ENCODE measurements around the gene PIK3CA. TPM values are rescaled to one million over a fixed set of nuclear protein-coding genes. Genes with fewer than 3 reads are reported as not detected.

The PIK3CA gene
- total and polyA plus RNA-seq, 2 experiments from 2014 or later, result 5.1 to 13.4 TPM

DNA sequence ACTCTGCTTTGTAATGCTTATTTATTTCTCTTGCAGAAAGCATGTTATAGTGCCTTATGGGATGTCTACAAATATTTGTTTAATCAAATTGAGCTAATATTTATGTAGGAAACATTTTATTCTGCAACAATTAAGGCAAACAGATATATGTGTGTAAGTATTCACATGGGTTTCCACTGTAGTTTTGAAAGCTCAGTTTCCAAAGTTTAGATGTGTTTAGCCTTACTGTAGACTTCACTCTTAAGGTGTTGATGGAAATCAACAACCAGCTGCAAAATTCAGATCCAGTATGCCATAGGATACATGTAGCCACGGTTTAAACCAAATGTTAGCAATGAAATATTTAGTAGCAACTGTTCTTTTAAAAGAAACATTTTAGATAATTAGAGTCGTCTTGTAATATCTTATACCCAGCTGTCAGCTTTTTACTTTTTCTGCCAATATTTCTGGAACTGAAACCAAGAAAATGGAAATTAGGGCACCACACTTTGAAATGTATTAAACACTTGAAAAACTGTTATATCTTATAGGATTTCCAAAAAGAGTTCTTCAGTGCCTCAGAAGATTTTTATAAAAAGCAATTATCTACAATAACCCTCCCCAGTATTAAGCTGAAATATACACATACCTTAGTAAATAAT lies 18.5 kb downstream of the PIK3CA start:
- Mint-ChIP-seq H3K4me3 (no peak overlapping the region), H3K36me3 (ENCODE audit: low read depth) (no peaks in the 10 kb centered on the region), H3K27me3 (ENCODE audit: insufficient read depth, low read depth, poor library complexity) (no peaks in the 10 kb centered on the region), H3K4me1 (peaks cover 26% of the 10 kb centered on the region), H3K27ac (no peak overlapping the region), H3K9me3 (no peaks in the 10 kb centered on the region)
- DNase-seq (ENCODE audit: low spot score) (no peak), ATAC-seq (no peak)
- Histone ChIP-seq H3K79me2 (replicated peaks; ENCODE audit: insufficient read depth) (peaks cover 95% of the 10 kb centered on the region), H3K36me3 (ENCODE audit: insufficient read depth) (no peaks in the 10 kb centered on the region), H3K9me2 (ENCODE audit: insufficient read depth) (no peaks in the 10 kb centered on the region), H2AFZ (no peak overlapping the region), H3K4me3 (no peak overlapping the region), H3F3A (replicated peaks; ENCODE audit: low read depth) (no peaks in the 10 kb centered on the region), H3K27me3 (ENCODE audit: insufficient read depth) (no peaks in the 10 kb centered on the region), H3K27ac (ENCODE audit: low read depth) (no peak overlapping the region), H4K20me1 (replicated peaks; ENCODE audit: insufficient read depth) (no peaks in the 10 kb centered on the region; the same call in 1 of the 2 replicates), H3K4me1 (ENCODE audit: insufficient read depth) (peaks cover 23% of the 10 kb centered on the region), H3K4me2 (no peak overlapping the region)
- TF ChIP-seq, protein P1, sequence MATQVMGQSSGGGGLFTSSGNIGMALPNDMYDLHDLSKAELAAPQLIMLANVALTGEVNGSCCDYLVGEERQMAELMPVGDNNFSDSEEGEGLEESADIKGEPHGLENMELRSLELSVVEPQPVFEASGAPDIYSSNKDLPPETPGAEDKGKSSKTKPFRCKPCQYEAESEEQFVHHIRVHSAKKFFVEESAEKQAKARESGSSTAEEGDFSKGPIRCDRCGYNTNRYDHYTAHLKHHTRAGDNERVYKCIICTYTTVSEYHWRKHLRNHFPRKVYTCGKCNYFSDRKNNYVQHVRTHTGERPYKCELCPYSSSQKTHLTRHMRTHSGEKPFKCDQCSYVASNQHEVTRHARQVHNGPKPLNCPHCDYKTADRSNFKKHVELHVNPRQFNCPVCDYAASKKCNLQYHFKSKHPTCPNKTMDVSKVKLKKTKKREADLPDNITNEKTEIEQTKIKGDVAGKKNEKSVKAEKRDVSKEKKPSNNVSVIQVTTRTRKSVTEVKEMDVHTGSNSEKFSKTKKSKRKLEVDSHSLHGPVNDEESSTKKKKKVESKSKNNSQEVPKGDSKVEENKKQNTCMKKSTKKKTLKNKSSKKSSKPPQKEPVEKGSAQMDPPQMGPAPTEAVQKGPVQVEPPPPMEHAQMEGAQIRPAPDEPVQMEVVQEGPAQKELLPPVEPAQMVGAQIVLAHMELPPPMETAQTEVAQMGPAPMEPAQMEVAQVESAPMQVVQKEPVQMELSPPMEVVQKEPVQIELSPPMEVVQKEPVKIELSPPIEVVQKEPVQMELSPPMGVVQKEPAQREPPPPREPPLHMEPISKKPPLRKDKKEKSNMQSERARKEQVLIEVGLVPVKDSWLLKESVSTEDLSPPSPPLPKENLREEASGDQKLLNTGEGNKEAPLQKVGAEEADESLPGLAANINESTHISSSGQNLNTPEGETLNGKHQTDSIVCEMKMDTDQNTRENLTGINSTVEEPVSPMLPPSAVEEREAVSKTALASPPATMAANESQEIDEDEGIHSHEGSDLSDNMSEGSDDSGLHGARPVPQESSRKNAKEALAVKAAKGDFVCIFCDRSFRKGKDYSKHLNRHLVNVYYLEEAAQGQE (IDR thresholded peaks at IDR 0.05; ENCODE audit: unreplicated experiment), result no peak
- TF ChIP-seq JUNB (IDR thresholded peaks at IDR 0.05; ENCODE audit: unreplicated experiment), result no peak
- no peak for TF ChIP-seq STAT1 (IDR thresholded peaks at IDR 0.05; ENCODE audit: unreplicated experiment)
- TF ChIP-seq, protein P2, sequence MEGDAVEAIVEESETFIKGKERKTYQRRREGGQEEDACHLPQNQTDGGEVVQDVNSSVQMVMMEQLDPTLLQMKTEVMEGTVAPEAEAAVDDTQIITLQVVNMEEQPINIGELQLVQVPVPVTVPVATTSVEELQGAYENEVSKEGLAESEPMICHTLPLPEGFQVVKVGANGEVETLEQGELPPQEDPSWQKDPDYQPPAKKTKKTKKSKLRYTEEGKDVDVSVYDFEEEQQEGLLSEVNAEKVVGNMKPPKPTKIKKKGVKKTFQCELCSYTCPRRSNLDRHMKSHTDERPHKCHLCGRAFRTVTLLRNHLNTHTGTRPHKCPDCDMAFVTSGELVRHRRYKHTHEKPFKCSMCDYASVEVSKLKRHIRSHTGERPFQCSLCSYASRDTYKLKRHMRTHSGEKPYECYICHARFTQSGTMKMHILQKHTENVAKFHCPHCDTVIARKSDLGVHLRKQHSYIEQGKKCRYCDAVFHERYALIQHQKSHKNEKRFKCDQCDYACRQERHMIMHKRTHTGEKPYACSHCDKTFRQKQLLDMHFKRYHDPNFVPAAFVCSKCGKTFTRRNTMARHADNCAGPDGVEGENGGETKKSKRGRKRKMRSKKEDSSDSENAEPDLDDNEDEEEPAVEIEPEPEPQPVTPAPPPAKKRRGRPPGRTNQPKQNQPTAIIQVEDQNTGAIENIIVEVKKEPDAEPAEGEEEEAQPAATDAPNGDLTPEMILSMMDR (conservative IDR thresholded peaks at IDR 0.05; ENCODE audit: low read depth in 2 of 2), result no peak
- no peak for TF ChIP-seq EZH2 (IDR thresholded peaks at IDR 0.05; ENCODE audit: low read depth, unreplicated experiment)
- TF ChIP-seq NANOG (IDR thresholded peaks at IDR 0.05; ENCODE audit: borderline replicate concordance), result no peak
- no peak for TF ChIP-seq CREB1 (CRISPR knock-in tag; IDR thresholded peaks at IDR 0.05; ENCODE audit: low read depth)
- TF ChIP-seq ZNF331 (CRISPR knock-in tag; IDR thresholded peaks at IDR 0.05; ENCODE audit: low read depth), result no peak

DNA sequence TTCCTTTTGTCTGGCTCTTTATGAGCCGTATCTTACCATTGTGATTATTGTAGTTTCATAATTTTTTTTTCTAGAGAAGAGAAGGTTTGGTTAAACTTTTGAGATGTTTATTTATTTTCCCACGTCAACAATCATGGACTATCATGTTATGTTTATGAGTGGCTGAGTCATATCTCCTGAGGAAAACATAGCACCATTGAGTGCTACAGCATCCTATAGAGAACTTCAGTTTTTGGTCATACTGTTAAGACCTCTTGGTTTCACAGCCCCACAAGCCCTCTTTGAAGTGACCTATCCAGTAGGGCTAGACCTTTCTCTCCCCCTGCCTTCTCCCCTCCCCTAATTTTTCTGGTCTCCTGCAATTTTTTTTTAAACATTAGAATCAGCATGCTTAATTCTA lies 20.8 kb downstream of the PIK3CA start:
- H3K9me2 ChIP-seq (ENCODE audit: insufficient read depth), result no peaks in the 10 kb centered on the region
- H3F3A ChIP-seq (replicated peaks; ENCODE audit: low read depth), result no peaks in the 10 kb centered on the region
- peaks cover 89% of the 10 kb centered on the region for H3K79me2 ChIP-seq (replicated peaks; ENCODE audit: insufficient read depth)
- H3K36me3 Mint-ChIP-seq (ENCODE audit: low read depth), result no peaks in the 10 kb centered on the region
- peaks cover 18% of the 10 kb centered on the region for H3K4me1 Mint-ChIP-seq
- DNase-seq (ENCODE audit: low spot score), result no peak
- no peak for ATAC-seq
- no peak overlapping the region for H3K4me3 Mint-ChIP-seq
- peaks cover 17% of the 10 kb centered on the region for H3K4me1 ChIP-seq (ENCODE audit: insufficient read depth)
- peak overlapping the region; percentile 68; the same call in 1 of the 2 replicates for H3K27ac Mint-ChIP-seq
- no peaks in the 10 kb centered on the region for H3K36me3 ChIP-seq (ENCODE audit: insufficient read depth)
- no peaks in the 10 kb centered on the region for H3K9me3 Mint-ChIP-seq
- no peaks in the 10 kb centered on the region for H3K27me3 ChIP-seq (ENCODE audit: insufficient read depth)
- H2AFZ ChIP-seq, result no peak overlapping the region
- no peaks in the 10 kb centered on the region for H3K27me3 Mint-ChIP-seq (ENCODE audit: insufficient read depth, low read depth, poor library complexity)
- H3K27ac ChIP-seq (ENCODE audit: low read depth), result peak overlapping the region; percentile 9; the same call in 1 of the 2 replicates
- H3K4me3 ChIP-seq, result no peak overlapping the region
- H3K4me2 ChIP-seq, result no peak overlapping the region
- no peaks in the 10 kb centered on the region for H4K20me1 ChIP-seq (replicated peaks; ENCODE audit: insufficient read depth)
- TF ChIP-seq ZNF331 (CRISPR knock-in tag; IDR thresholded peaks at IDR 0.05; ENCODE audit: low read depth), result no peak
- TF ChIP-seq JUNB (IDR thresholded peaks at IDR 0.05; ENCODE audit: unreplicated experiment), result no peak
- TF ChIP-seq, protein P2 (conservative IDR thresholded peaks at IDR 0.05; ENCODE audit: low read depth in 2 of 2), result no peak
- TF ChIP-seq EZH2phosphoT487 (IDR thresholded peaks at IDR 0.05; ENCODE audit: unreplicated experiment), result no peak
- TF ChIP-seq CREB1 (CRISPR knock-in tag; IDR thresholded peaks at IDR 0.05; ENCODE audit: low read depth), result no peak
- no peak for TF ChIP-seq EZH2 (IDR thresholded peaks at IDR 0.05; ENCODE audit: low read depth, unreplicated experiment)
- no peak for TF ChIP-seq STAT1 (IDR thresholded peaks at IDR 0.05; ENCODE audit: unreplicated experiment)
- no peak for TF ChIP-seq POLR2AphosphoS5 (IDR thresholded peaks at IDR 0.05; ENCODE audit: low read depth)
- TF ChIP-seq, protein P1 (IDR thresholded peaks at IDR 0.05; ENCODE audit: unreplicated experiment), result no peak
